ENCODE measurements around the gene SLC30A5. TPM values are rescaled to one million over a fixed set of nuclear protein-coding genes. Genes with fewer than 3 reads are reported as not detected.

Gene SLC30A5
- total and polyA plus RNA-seq, 2 donors (not counting 3 experiments of a cell fraction or from before 2014, with no cell fraction given) = 33.0 to 37.0 TPM

DNA sequence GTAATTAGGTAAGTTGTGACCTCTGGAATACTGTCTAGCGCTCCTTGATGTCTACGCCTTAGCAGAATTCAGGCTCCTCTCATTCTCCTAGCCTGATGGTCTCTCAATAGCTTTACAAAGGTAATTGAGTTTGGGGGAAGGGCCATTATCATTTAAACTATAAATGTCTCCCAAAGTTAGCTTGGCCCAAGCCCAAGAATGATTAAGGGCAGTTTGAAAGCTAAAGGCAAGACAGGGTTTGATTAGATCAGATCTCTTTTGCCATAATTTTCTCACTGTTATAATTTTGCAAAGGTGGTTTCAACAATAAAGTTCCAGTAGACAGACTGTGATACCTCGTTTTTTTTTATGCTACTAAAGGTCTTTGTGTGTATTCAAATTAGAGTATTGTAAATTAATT lies 3.7 kb upstream of the SLC30A5 start:
- no peaks in the 10 kb centered on the region for H3K36me3 ChIP-seq (ENCODE audit: control insufficient read depth in 2 of 2, extremely low read depth in 1 of 2, insufficient read depth in 2 of 2, low read length in 2 of 2)
- no peaks in the 10 kb centered on the region for H3K9me1 ChIP-seq (replicated peaks; ENCODE audit: control insufficient read depth, extremely low read depth, insufficient read depth, low read length)
- BruUV-seq (replicated peaks) = no TSS peak
- no peak overlapping the region for H3K9ac ChIP-seq (replicated peaks; ENCODE audit: extremely low read depth, insufficient read depth, low read length)
- FAIRE-seq (no peak), DNase-seq (ENCODE audit: low read depth, low spot score) (no peak)
- dilution Hi-C loops (cut with MboI; ENCODE audit: extremely low pct_ligation_motif_present, low sequenced_read_pairs) (no loop called here), intact Hi-C loops (cut with micrococcal nuclease) (no loop called here)
- peaks cover 9% of the 10 kb centered on the region for H3K79me2 ChIP-seq (ENCODE audit: control insufficient read depth, insufficient read depth, low read length)
- H3K27ac ChIP-seq (ENCODE audit: insufficient read depth, low read depth, low read length) = no peak overlapping the region
- ChIA-PET CTCF (interaction anchor here (0.6 to 1.2 kb wide), 3 partner anchors 16 to 245 kb away, joined by 3 to 4 read pairs (median 3); no protein-coding TSS in a partner anchor), POLR2A (interaction anchor here (0.6 kb wide), 1 partner anchor 23 kb away, joined by 3 read pairs; no protein-coding TSS in a partner anchor)
- peaks cover 6% of the 10 kb centered on the region for H3K4me1 ChIP-seq (ENCODE audit: control insufficient read depth, extremely low read depth, insufficient read depth, low read length)
- no peak overlapping the region for H3K4me3 ChIP-seq (replicated peaks in 1 of 3; ENCODE audit: insufficient read depth in 1 of 3, low read depth in 1 of 3, low read length in 3 of 3)
- H3K27me3 ChIP-seq (ENCODE audit: control insufficient read depth in 2 of 2, insufficient read depth in 2 of 2, low read length in 2 of 2) = no peaks in the 10 kb centered on the region
- no peak overlapping the region for H2AFZ ChIP-seq (ENCODE audit: low read depth, low read length)
- no peak overlapping the region for H3K4me2 ChIP-seq (ENCODE audit: insufficient read depth, low read length)
- no peaks in the 10 kb centered on the region for H4K20me1 ChIP-seq (replicated peaks; ENCODE audit: control insufficient read depth, extremely low read depth, insufficient read depth, low read length)
- H3K9me3 ChIP-seq (replicated peaks; ENCODE audit: control insufficient read depth, insufficient read depth, low read length) = no peaks in the 10 kb centered on the region
- TF ChIP-seq GATA2 (IDR thresholded peaks at IDR 0.05; ENCODE audit: insufficient read depth, insufficient read length, low read depth, low read length) (no peak), POLR2AphosphoS5 (IDR thresholded peaks at IDR 0.05; ENCODE audit: insufficient read depth, low read depth, low read length) (no peak), FOS (IDR thresholded peaks at IDR 0.05; ENCODE audit: borderline replicate concordance, insufficient read depth, low read length) (no peak), EZH2 (IDR thresholded peaks at IDR 0.05; ENCODE audit: borderline replicate concordance, low read depth, low read length, severe bottlenecking) (no peak), MYC (IDR thresholded peaks at IDR 0.05; ENCODE audit: low read depth, low read length) (no peak)
- TF ChIP-seq, protein P1, sequence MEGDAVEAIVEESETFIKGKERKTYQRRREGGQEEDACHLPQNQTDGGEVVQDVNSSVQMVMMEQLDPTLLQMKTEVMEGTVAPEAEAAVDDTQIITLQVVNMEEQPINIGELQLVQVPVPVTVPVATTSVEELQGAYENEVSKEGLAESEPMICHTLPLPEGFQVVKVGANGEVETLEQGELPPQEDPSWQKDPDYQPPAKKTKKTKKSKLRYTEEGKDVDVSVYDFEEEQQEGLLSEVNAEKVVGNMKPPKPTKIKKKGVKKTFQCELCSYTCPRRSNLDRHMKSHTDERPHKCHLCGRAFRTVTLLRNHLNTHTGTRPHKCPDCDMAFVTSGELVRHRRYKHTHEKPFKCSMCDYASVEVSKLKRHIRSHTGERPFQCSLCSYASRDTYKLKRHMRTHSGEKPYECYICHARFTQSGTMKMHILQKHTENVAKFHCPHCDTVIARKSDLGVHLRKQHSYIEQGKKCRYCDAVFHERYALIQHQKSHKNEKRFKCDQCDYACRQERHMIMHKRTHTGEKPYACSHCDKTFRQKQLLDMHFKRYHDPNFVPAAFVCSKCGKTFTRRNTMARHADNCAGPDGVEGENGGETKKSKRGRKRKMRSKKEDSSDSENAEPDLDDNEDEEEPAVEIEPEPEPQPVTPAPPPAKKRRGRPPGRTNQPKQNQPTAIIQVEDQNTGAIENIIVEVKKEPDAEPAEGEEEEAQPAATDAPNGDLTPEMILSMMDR (IDR thresholded peaks at IDR 0.05; ENCODE audit: extremely low read depth in 1 of 2, insufficient read depth in 1 of 2, low read depth in 1 of 2, low read length in 2 of 2) = no peak

All from endothelial cell of umbilical vein (primary cell).